Inflammatory macrophage treated with lipopolysaccharide for 4 hours (primary cell): ENCODE data around the gene SCG5.

Source experiments
- DNase-seq: peaks from one replicate; pipeline ENCODE4 v3.0.0-alpha.2; 2020

Gene SCG5

DNA sequence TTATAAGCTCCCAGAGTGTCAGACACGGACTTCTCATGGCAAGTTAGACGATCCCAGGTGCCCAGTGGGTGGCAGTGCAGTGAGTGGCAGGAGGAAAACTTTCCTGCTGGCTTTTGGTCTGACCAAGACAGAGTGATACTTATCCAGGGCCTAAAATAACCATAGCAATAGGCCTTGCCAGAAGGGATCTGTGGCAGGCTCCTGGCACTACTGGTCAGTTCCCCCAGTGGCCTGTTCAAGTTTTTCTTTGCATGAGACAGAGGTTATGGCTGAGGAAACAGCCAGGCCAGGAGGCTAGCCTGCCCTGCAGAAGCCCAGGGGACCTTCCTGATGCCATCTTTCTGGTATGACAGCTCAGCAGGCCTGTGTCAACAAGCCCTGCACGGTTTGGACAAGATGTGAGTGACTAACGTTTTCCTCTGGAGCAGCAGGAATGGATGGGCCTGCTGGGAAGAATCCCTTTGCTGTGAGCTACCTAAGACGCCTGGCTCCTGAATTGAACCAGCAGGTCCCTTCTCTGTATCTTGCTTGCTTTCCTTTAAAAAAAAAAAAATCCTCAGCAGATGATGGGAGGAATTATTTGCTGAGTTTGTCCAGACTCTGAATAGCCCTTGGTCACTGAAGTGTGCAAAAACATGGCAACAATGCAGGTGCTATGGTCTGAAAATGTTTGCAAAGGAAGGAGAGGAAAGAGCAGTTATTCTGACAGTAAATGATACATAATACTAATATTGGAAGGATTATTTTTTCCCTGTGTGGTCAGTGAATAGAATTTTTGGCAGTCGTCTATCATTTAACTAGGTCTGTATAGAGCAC is 18.0 kb downstream of the SCG5 start:
- no peak for DNase-seq

GRCh38 chr15:32663671-32664070 is 22.2 kb downstream of the SCG5 start:
- DNase-seq, result no peak

GRCh38 chr15:32664796-32665195 is 23.3 kb downstream of the SCG5 start:
- DNase-seq, result no peak

DNA sequence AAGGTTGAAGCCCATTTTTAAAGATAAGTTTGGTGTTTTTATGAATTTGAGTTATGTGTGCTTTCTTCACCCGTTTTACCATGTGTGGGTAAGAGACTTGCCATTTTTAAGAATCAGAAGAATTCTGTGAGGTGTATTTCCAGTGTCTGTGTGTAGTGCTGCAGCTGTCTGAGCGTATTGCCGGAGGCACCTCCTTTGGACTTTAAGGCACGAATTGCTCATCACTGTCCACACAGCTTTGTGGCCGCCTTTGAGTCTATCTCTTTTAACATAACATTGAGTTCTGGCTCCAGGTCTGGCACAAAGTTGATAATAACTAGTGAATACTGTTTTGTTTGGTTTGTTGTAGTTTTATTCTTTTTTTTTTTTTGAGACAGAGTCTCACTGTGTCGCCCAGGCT is 25.8 kb downstream of the SCG5 start:
- no peak for DNase-seq

DNA sequence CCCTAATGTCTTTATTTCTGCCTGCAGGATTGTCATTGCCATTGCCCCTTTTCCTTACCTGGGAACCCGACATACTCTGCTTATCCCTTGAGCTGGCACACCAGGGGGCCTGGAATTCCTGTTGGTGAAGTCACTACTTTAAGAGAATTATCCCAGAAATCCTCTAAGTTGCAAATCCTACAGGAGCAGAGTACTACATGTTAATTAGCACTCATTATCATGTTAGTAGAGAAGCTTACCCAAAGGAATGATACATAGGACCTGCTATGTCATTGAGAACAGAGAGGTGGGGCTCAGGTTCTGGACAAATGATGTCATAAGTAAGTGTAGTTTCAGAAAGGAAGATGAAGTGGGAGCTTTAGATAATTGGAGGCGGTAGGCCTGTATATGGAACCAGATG is 27.4 kb downstream of the SCG5 start:
- DNase-seq, result no peak

DNA sequence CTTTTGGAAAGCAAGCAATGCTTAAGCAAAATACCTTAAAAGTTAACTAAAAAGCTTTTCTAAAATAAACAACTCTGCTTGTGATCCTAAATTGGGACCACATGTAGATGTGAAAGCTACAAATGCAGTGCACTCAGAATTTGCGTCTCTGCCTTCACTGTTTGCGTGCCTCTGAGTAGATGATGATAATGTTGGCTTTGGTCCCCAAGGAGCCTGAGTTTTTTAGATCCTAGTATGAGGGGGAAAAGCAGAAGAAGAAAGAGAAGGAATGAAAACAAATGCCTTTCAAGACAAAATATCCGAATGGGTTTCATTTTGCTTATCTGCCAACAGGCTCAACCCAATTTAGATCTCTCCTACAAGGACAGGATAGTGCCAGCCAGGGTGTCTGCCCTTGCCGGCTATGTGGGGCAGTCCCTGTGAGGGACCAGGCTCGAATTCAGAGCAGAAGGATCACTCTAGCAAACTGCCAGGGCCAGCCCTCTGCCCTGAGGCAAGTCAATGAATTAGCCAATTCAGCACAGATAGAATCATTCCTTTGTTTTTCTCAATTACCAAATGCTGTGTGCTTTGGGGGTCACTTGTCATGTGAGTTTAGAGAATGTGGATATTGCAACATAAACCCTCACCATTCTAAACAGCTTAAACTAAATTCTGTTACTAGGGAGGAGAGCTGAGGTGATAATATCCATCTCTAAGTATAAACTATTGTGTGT is 28.5 kb downstream of the SCG5 start:
- no peak for DNase-seq

GRCh38 chr15:32670623-32671022 is 29.1 kb downstream of the SCG5 start:
- no peak for DNase-seq

DNA sequence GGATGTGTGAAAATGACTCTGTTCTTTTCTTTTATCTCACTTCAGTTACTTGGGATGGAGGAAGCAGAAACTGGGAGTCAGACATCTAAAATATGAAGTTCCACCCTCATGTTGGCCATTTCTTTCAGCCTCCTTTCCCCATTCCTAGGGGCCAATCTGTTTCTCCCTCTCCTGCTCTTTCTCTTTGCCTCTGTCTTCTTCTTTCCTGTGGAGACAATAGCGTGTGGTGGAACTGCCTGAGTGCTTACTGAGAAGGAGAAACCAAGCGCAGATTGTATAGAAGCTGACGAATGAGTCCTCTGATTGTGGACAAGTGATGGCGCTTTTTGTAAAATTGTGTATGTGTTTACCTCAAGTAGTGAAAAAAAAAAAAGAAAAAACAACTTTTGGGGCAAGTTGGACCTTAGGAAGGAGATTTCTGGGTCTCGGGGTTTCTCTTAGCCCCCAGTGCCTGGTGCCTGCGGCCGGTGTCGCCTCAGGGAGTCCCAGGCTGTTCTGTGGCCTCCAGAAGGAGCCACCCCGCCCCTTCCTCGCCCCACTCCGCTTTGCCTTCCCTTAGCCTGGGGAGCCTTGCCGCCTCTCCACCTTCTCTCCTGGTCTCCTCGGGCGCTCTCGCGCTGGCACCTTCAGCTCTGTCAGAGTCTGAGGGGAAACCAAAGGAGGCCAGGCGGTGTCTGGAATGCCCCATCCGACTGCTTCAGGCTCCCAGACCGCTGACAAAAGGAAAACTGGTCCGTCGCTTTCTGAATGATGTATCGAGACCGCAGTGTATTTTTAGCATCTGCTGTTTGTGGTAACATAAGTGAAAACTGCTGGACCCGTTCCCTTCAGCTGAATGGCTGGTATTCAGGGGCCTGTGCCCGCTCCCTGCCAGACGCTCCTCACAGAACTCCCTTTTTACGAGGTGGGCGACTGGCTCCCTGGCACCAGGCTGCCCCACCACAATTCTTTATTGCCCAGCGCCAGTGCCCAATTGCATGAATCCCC is 30.1 kb downstream of the SCG5 start:
- no peak for DNase-seq

DNA sequence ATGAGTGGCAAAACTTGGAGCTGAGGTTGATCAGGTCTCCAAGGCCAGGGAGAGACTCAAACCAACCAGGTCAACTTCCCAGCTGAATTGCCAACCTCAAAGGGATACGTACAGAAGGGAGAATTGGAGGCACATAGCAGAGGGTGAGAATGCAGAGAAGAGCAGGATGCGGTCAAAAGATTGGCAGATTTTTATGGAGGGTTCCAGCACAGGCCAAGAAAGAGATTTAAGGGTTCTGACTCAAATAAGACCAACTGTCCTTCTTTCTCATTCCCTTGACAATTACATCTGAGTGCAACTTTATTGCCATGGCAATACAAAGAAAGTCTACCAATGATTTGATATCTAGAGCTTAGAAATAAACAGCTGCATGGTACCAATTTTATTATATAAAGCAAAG is 33.2 kb downstream of the SCG5 start:
- DNase-seq, result no peak

DNA sequence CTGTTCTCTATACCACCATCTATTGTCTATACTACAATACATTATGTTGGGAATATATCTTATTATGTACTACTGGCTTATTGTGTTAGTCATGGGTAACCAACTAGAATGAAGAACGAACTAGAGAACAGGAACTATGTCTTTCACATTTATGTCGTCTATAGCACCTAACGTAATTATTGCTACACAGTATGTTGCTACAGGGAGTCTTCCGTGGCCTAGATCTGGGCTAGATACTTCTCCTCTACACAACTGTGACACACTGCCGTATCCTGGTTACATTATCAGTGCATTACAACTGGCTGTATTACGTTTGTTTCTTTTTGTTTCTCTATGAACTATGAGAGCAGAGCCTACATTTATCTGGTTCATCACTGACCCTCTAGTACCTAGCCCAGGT is 34.0 kb downstream of the SCG5 start:
- peak; percentile 91 for DNase-seq

- DNase-seq, result no peak
Observed at GRCh38 chr15:32676169-32676568, 34.7 kb downstream of the SCG5 start.

DNA sequence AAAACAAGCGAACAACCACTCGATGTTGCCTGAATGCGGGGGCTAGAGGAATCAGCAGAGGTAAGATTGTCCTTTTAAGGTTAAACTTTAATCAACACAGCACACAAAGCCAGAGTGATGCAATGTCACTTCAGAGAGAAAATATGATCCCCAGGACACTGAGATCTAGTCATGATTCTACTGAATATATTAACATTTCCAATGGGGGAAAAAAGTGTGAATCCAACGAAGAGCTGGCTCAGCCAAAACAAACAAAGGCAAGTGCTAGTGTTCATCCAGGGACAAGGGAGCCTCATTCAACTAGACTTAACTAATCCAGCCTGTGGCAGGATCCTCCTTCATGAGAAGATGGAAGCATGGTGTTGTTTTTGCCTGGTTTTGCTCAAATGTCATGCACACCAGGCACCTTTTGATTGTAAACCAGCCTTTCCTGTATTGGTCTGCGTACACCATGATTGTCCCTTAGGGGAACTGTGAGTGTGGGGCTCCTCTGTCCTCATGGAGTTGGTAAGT is 35.8 kb downstream of the SCG5 start:
- no peak for DNase-seq

GRCh38 chr15:32679298-32679690 is 37.8 kb downstream of the SCG5 start:
- DNase-seq, result no peak

DNA sequence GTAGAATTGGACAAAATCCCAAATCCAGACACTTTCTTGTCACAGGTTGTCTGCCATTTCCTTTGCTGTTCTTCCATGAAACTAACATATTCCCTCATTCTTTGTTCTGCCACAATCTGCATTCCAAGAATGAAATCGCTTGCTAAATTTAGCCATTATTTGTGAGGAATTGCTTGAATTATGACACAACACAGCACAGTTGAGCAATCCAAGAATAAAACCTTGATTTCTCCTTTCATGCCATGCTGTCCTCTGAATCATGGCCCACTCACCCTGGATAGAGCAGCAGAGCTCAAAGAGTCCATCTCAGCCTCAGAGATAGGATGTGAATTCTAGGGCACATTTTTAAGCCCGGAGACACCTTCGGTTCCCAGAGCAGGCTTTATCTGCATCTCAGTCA is 41.1 kb downstream of the SCG5 start:
- DNase-seq, result peak; percentile 74

DNA sequence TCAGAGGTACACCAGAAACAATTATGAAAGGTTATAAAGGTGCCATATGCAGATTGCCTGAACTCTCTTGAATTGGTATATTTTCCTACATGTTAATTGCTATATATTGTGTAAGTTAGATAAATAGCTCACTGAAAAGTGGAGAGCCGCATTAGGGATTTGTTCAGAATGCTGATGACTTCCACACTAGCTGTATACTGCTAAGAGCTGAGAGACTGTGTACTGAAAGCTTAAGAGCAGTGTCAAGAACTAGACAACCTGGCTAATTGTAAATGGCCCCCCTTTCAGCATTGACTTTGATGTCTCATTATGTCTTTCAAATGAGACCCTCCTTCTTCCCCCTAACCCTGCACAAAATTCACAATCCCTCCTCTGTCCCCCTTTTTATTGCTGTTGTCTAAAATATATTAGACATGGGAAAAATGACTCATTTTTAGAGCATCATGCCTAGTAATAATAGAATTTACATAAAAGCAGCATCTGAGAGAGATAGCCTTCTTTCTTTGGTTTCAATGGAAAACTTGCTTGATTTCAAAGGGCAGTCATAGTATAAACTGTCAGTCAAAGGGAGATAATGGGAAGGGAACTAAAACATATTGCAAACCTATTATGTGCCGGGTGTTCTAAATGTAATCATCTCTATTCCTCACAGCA is 41.6 kb downstream of the SCG5 start:
- peak; percentile 28 for DNase-seq

GRCh38 chr15:32683906-32684584 is 42.5 kb downstream of the SCG5 start:
- DNase-seq, result peak; percentile 94

DNA sequence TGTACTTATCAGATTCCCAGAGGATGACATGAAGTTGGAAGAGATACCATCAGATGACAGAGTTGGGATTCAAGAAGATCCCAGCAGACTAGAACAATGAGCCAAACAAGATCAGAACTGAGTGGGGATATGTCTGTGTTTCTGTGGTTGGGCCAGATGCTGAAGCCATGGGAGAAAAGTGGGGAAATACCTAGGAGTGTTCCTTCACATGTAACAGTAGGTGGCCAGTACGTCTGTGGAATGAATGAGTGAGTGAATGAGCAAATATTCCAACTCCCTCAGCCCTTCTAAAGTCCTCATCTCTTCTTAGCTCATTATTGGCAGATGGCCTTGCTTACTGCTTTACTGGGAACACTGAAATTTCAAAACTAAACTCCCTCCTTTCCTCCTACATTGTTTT is 44.1 kb downstream of the SCG5 start:
- peak; percentile 31 for DNase-seq

GRCh38 chr15:32687556-32687955 is 46.0 kb downstream of the SCG5 start:
- peak; percentile 78 for DNase-seq

DNA sequence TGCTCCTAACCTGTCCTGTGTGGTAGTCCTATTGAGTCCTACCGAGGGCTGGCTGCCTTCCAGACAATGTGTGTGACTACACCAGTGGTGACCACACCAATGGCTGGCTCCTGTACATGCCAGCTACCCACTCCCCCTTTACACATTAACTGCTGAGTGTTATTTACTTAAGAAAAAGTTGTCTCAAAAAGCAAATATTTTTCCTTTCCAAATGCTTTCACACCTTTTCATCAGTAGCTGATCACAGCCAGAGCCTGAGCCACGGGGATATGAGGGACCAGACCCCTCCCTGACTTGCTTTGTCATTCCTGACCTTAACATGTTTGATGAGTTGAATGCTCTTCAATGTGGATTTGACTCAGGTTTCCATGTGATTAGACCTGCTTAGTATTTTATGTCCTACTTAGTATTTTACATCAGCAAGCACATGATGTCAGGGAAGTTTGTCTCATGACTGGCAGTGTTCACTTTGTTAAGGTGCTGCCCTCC is 46.7 kb downstream of the SCG5 start:
- peak; percentile 15 for DNase-seq

GRCh38 chr15:32690941-32691688 is 49.6 kb downstream of the SCG5 start:
- DNase-seq, result no peak

DNA sequence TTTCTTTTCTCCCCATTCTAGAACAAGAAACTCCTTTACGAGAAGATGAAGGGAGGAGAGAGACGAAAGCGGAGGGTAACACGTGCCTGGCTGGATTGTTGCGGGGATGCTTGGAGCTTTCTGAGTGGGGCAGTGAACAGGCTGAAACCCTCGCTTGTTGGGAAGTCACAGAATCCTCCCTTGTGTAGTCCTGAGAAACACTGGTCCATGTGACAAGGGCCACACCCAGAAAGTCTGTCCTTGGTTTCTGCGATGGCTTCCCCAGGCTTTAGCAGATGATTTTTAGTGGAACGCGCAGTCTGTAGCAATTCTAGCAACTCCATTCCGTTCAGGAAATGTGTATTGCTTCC is 50.2 kb downstream of the SCG5 start:
- no peak for DNase-seq
